Tibial nerve (tissue), 4 donors: ENCODE data around the gene SAMHD1.

Experiments used
- EP300 ChIP-seq, 2 donors: sonication (generic); formaldehyde crosslinking; IDR thresholded peaks; one replicate each; pipeline ENCODE4 v1.6.1; 2017; ENCODE audit warnings: antibody characterized with exemption in 2 of 2, mild to moderate bottlenecking in 1 of 2
- POLR2A ChIP-seq, 2 donors: fragments of 450-650 bp; IDR thresholded peaks; one replicate each; pipeline ENCODE4 v1.6.1; 2017; ENCODE audit warnings: antibody characterized with exemption in 2 of 2, mild to moderate bottlenecking in 2 of 2, moderate library complexity in 2 of 2
- TF ChIP-seq, protein P1 (sequence below), 5 experiments: fragments of 200-600 bp in 3 of 5; fragments of 450-650 bp in 2 of 5; sonication (generic) in 3 of 5; IDR thresholded peaks; one replicate each; pipeline ENCODE4 v1.5.1; 2016 to 2019; ENCODE audit warnings: antibody characterized with exemption in 5 of 5, mild to moderate bottlenecking in 3 of 5, moderate library complexity in 2 of 5

DNA sequence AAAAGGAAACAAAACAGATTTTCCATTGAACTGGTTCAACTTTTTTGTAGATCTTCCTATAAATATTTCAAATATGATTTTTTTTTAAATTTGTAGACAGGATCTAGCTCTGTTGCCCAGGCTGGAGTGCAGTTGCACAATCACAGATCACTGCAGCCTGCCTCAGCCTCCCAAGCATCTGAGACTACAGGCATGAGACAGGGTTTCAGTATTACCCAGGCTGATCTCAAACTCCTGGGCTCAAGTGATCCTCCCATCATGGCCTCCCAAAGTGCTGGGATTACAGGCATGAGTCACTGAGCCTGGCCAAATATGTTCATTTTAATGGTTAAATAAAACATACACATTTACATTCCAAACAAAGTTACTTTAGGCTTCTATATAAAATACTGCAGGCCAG is 33.6 kb downstream of the SAMHD1 start:
- TF ChIP-seq, protein P1, sequence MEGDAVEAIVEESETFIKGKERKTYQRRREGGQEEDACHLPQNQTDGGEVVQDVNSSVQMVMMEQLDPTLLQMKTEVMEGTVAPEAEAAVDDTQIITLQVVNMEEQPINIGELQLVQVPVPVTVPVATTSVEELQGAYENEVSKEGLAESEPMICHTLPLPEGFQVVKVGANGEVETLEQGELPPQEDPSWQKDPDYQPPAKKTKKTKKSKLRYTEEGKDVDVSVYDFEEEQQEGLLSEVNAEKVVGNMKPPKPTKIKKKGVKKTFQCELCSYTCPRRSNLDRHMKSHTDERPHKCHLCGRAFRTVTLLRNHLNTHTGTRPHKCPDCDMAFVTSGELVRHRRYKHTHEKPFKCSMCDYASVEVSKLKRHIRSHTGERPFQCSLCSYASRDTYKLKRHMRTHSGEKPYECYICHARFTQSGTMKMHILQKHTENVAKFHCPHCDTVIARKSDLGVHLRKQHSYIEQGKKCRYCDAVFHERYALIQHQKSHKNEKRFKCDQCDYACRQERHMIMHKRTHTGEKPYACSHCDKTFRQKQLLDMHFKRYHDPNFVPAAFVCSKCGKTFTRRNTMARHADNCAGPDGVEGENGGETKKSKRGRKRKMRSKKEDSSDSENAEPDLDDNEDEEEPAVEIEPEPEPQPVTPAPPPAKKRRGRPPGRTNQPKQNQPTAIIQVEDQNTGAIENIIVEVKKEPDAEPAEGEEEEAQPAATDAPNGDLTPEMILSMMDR (IDR thresholded peaks at IDR 0.05), result no peak
- TF ChIP-seq POLR2A (IDR thresholded peaks at IDR 0.05) (no peak), EP300 (IDR thresholded peaks at IDR 0.05) (no peak)
